ENCODE results near the gene CADPS2. TPM values are rescaled to one million over a fixed set of nuclear protein-coding genes. Genes with fewer than 3 reads are reported as not detected.

Gene CADPS2
- total and polyA plus RNA-seq, 2 of the 4 experiments (the other 2 are of a cell fraction), result 0.10 to 0.54 TPM

- no peaks in the 10 kb centered on the region for H3K27me3 ChIP-seq (ENCODE audit: control insufficient read depth, insufficient read depth, low read length)
- ATAC-seq (ENCODE audit: low read depth) (no peak), DNase-seq (no peak)
- H4K5ac ChIP-seq (ENCODE audit: low read depth, low read length), result no peak overlapping the region
- ChIA-PET POLR2A (ENCODE audit: unreplicated experiment) (no interaction called here), CTCF (no interaction called here)
- no peak overlapping the region for H3K27ac ChIP-seq (ENCODE audit: insufficient read depth, low read length)
- in situ Hi-C loops (cut with MboI; ENCODE audit: low sequenced_read_pairs) (no loop called here), dilution Hi-C loops (cut with HindIII; ENCODE audit: low sequenced_read_pairs, unreplicated experiment) (no loop called here), intact Hi-C loops (cut with micrococcal nuclease) (no loop called here)
- no peak overlapping the region for H3K18ac ChIP-seq (ENCODE audit: low read depth, low read length)
- H2AFZ ChIP-seq (replicated peaks; ENCODE audit: low read length, poor library complexity), result no peak overlapping the region
- H3K14ac ChIP-seq (replicated peaks; ENCODE audit: low read depth, low read length), result no peak overlapping the region
- no peak overlapping the region for H3K56ac ChIP-seq (ENCODE audit: extremely low read depth, insufficient read depth, low read length)
- H3K9ac ChIP-seq (ENCODE audit: low read depth, low read length), result no peak overlapping the region
- TF ChIP-seq SMC3 (IDR thresholded peaks at IDR 0.05; ENCODE audit: low read depth, low read length), result no peak
- no peak for TF ChIP-seq BHLHE40 (IDR thresholded peaks at IDR 0.05; ENCODE audit: low read depth, low read length)
- TF ChIP-seq, protein P1, sequence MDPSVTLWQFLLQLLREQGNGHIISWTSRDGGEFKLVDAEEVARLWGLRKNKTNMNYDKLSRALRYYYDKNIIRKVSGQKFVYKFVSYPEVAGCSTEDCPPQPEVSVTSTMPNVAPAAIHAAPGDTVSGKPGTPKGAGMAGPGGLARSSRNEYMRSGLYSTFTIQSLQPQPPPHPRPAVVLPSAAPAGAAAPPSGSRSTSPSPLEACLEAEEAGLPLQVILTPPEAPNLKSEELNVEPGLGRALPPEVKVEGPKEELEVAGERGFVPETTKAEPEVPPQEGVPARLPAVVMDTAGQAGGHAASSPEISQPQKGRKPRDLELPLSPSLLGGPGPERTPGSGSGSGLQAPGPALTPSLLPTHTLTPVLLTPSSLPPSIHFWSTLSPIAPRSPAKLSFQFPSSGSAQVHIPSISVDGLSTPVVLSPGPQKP (IDR thresholded peaks at IDR 0.05; ENCODE audit: borderline replicate concordance, low read depth, low read length), result no peak
- TF ChIP-seq MAZ (IDR thresholded peaks at IDR 0.05; ENCODE audit: borderline replicate concordance, low read depth, low read length), result no peak
- TF ChIP-seq USF2 (IDR thresholded peaks at IDR 0.05; ENCODE audit: low read depth, low read length), result no peak
- TF ChIP-seq MAFK (IDR thresholded peaks at IDR 0.05; ENCODE audit: low read depth, low read length), result no peak
- TF ChIP-seq CHD1 (IDR thresholded peaks at IDR 0.05; ENCODE audit: low read depth, low read length), result no peak
- TF ChIP-seq, protein P2, sequence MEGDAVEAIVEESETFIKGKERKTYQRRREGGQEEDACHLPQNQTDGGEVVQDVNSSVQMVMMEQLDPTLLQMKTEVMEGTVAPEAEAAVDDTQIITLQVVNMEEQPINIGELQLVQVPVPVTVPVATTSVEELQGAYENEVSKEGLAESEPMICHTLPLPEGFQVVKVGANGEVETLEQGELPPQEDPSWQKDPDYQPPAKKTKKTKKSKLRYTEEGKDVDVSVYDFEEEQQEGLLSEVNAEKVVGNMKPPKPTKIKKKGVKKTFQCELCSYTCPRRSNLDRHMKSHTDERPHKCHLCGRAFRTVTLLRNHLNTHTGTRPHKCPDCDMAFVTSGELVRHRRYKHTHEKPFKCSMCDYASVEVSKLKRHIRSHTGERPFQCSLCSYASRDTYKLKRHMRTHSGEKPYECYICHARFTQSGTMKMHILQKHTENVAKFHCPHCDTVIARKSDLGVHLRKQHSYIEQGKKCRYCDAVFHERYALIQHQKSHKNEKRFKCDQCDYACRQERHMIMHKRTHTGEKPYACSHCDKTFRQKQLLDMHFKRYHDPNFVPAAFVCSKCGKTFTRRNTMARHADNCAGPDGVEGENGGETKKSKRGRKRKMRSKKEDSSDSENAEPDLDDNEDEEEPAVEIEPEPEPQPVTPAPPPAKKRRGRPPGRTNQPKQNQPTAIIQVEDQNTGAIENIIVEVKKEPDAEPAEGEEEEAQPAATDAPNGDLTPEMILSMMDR (conservative IDR thresholded peaks at IDR 0.05; ENCODE audit: low read depth, low read length), result no peak
- TF ChIP-seq RCOR1 (IDR thresholded peaks at IDR 0.05; ENCODE audit: insufficient replicate concordance, low read length), result no peak
- no peak for TF ChIP-seq MXI1 (IDR thresholded peaks at IDR 0.05; ENCODE audit: borderline replicate concordance, low read depth, low read length)
- no peak overlapping the region for H2BK15ac ChIP-seq (ENCODE audit: low read depth, low read length)
- H3K36me3 ChIP-seq (ENCODE audit: control insufficient read depth, insufficient read depth, low read length), result no peaks in the 10 kb centered on the region
- H3K4ac ChIP-seq (ENCODE audit: low read depth, low read length), result no peak overlapping the region
- BruUV-seq (replicated peaks), result no TSS peak
- no peak overlapping the region for H2AK5ac ChIP-seq (ENCODE audit: low read depth, low read length)
- H2BK5ac ChIP-seq (ENCODE audit: low read depth, low read length, poor library complexity, severe bottlenecking), result no peak overlapping the region
- no peak overlapping the region for H4K8ac ChIP-seq (ENCODE audit: low read depth in 2 of 2, low read length in 2 of 2)
- H3K23ac ChIP-seq (ENCODE audit: low read depth, low read length), result no peak overlapping the region
- no peak overlapping the region for H3K4me2 ChIP-seq (ENCODE audit: low read depth, low read length)
- H2BK120ac ChIP-seq (ENCODE audit: low read depth, low read length), result no peak overlapping the region
- no peaks in the 10 kb centered on the region for H4K20me1 ChIP-seq (ENCODE audit: insufficient read depth, low read length)
- no peak overlapping the region for H2AK9ac ChIP-seq (replicated peaks; ENCODE audit: low read depth, low read length, poor library complexity)
- H3K4me3 ChIP-seq (ENCODE audit: insufficient read depth, low read depth, low read length), result no peak overlapping the region
- peaks cover 13% of the 10 kb centered on the region for H3K9me3 ChIP-seq (ENCODE audit: control insufficient read depth, insufficient read depth, low read length)
- H3K4me1 ChIP-seq (ENCODE audit: control insufficient read depth, insufficient read depth, low read length), result no peaks in the 10 kb centered on the region
- no peaks in the 10 kb centered on the region for H3K9me1 ChIP-seq (ENCODE audit: insufficient read depth, low read length)
- no CpG with 5 or more reads among the region's 1 CpG for WGBS, 2 experiments (ENCODE audit: extremely low coverage in 2 of 2, insufficient read length in 1 of 2)
- no peak overlapping the region for H2BK20ac ChIP-seq (ENCODE audit: low read depth, low read length)
- no peaks in the 10 kb centered on the region for H3K79me1 ChIP-seq (ENCODE audit: low read depth in 1 of 2, low read length in 2 of 2)
- H4K91ac ChIP-seq (ENCODE audit: insufficient read depth, low read depth, low read length), result no peak overlapping the region
Observed at GRCh38 chr7:122695816-122696215, 190.4 kb downstream of the CADPS2 start.
